Loucy (cell line): ENCODE measurements around the gene ITGB5.

ENCODE experiments used
- CTCF ChIP-seq: fragments of 200-600 bp; sonication (generic); conservative IDR thresholded peaks from 2 replicates; pipeline ENCODE4 v1.5.1; 2014; ENCODE audit warnings: mild to moderate bottlenecking, antibody characterized with exemption, low read length
- EZH2phosphoT487 ChIP-seq: fragments of 200-600 bp; IDR thresholded peaks from 2 replicates; pipeline ENCODE4 v1.6.1; 2018; ENCODE audit warnings: antibody characterized with exemption, mild to moderate bottlenecking, moderate library complexity, borderline replicate concordance

- TF ChIP-seq CTCF (no peak), EZH2phosphoT487 (no peak)
Measured at GRCh38 chr3:124850212-124850611, 37.0 kb downstream of the ITGB5 start.
